HepG2 (cell line): Measurements from ENCODE around the gene ZFP36L2. TPM values are rescaled to one million over a fixed set of nuclear protein-coding genes. Genes with fewer than 3 reads are reported as not detected.
A peak's percentile ranks its signal among the peaks of the same experiment; 100 is the strongest.

ENCODE experiments used
- ARHGAP35 ChIP-seq: sonication (generic); formaldehyde crosslinking; IDR thresholded peaks from 2 replicates; pipeline ENCODE4 v1.9.0; 2022; ENCODE audit warnings: mild to moderate bottlenecking, inconsistent platforms, moderate library complexity, missing genetic modification reagents, borderline replicate concordance
- CREM ChIP-seq, 2 experiments: sonication (generic) in 1 of 2; formaldehyde crosslinking in 1 of 2; IDR thresholded peaks; 2 replicates each; pipeline versions ENCODE4 v1.4.0 to v1.6.1; 2016 to 2020; ENCODE audit warnings: antibody characterized with exemption in 1 of 2, mild to moderate bottlenecking in 1 of 2, missing genetic modification reagents in 1 of 2
- ETV5 ChIP-seq: IDR thresholded peaks from 2 replicates; pipeline ENCODE4 v1.6.1; 2018; ENCODE audit warnings: missing biosample characterization, missing genetic modification reagents, inconsistent platforms, borderline replicate concordance
- FOXA3 ChIP-seq: IDR thresholded peaks from 2 replicates; pipeline ENCODE4 v1.6.1; 2016; ENCODE audit warnings: missing genetic modification reagents, missing compliant biosample characterization
- HNF4A ChIP-seq: sonication (generic); formaldehyde crosslinking; IDR thresholded peaks from 2 replicates; pipeline ENCODE4 v1.4.0; 2020; ENCODE audit warnings: missing genetic modification reagents
- JARID2 ChIP-seq: sonication (generic); formaldehyde crosslinking; IDR thresholded peaks from 2 replicates; pipeline ENCODE4 v1.8.1; 2023; ENCODE audit warnings: missing genetic modification reagents, inconsistent platforms; ENCODE audit not compliant: insufficient replicate concordance
- MAFG ChIP-seq: sonication (generic); formaldehyde crosslinking; IDR thresholded peaks from 2 replicates; pipeline ENCODE4 v1.5.1; 2020; ENCODE audit warnings: mild to moderate bottlenecking, missing genetic modification reagents
- MIXL1 ChIP-seq: IDR thresholded peaks from 2 replicates; pipeline ENCODE4 v1.6.1; 2016
- MZF1 ChIP-seq: sonication (generic); formaldehyde crosslinking; IDR thresholded peaks from 2 replicates; pipeline ENCODE4 v1.8.1; 2023; ENCODE audit warnings: mild to moderate bottlenecking, missing genetic modification reagents, borderline replicate concordance
- PHF8 ChIP-seq: sonication (generic); formaldehyde crosslinking; IDR thresholded peaks from 2 replicates; pipeline ENCODE4 v1.5.0; 2020; ENCODE audit warnings: missing genetic modification reagents
- RELA ChIP-seq: sonication (generic); formaldehyde crosslinking; IDR thresholded peaks from 2 replicates; pipeline ENCODE4 v1.4.0; 2020; ENCODE audit warnings: missing genetic modification reagents
- SP1 ChIP-seq, 2 experiments: fragments of 450-650 bp in 1 of 2; sonication (generic) in 1 of 2; formaldehyde crosslinking in 1 of 2; IDR thresholded peaks; 2 replicates each; pipeline versions ENCODE4 v1.4.0 to v1.6.1; 2016 to 2020; ENCODE audit warnings: missing genetic modification reagents in 1 of 2
- TOPORS ChIP-seq: sonication (generic); formaldehyde crosslinking; IDR thresholded peaks from 2 replicates; pipeline ENCODE4 v1.8.0; 2023; ENCODE audit warnings: mild to moderate bottlenecking, missing genetic modification reagents
- ZBTB7A ChIP-seq: sonication (generic); formaldehyde crosslinking; IDR thresholded peaks from 2 replicates; pipeline ENCODE4 v1.8.0; 2022; ENCODE audit warnings: mild to moderate bottlenecking, missing genetic modification reagents
- ZNF766 ChIP-seq: sonication (generic); formaldehyde crosslinking; IDR thresholded peaks from 2 replicates; pipeline ENCODE4 v1.5.0; 2020; ENCODE audit warnings: missing genetic modification reagents, borderline replicate concordance
- polyA plus RNA-seq, 8 experiments: library from polyadenylated mRNA; depleted of rRNA in 3 of 8; stranded (reverse) in 7 of 8; unstranded in 1 of 8; fragments of >200 nt; fragmentation: Illumina TruSeq in 4 of 8; extraction: Trizol in 4 of 8; gene quantifications; 2 replicates each; pipeline versions ENCODE4 v1.2.1 to v1.2.3, GENCODE V29; 2011 to 2016; ENCODE audit warnings: low read depth in 4 of 8, missing spikeins in 1 of 8, mixed read lengths in 1 of 8; ENCODE audit not compliant: insufficient read depth in 1 of 8
- total RNA-seq, 5 experiments: library from RNA; depleted of rRNA; stranded (reverse); fragments of >200 nt; fragmentation: Illumina TruSeq; extraction: Trizol; gene quantifications; 2 replicates each; pipeline ENCODE4 v1.2.3, GENCODE V29; 2016; ENCODE audit warnings: low read depth in 1 of 5
- TF ChIP-seq, protein P1 (sequence below): IDR thresholded peaks from 2 replicates; pipeline ENCODE4 v1.6.1; 2016; ENCODE audit warnings: low read depth
- TF ChIP-seq, protein P2 (sequence below): sonication (generic); formaldehyde crosslinking; IDR thresholded peaks from 2 replicates; pipeline ENCODE4 v1.5.0; 2020; ENCODE audit warnings: missing genetic modification reagents
- TF ChIP-seq, protein P3 (sequence below): sonication (generic); formaldehyde crosslinking; IDR thresholded peaks from 2 replicates; pipeline ENCODE4 v1.4.0; 2020; ENCODE audit warnings: mild to moderate bottlenecking, missing genetic modification reagents
- TF ChIP-seq, protein P4 (sequence below): sonication (generic); formaldehyde crosslinking; IDR thresholded peaks from 2 replicates; pipeline ENCODE4 v1.8.1; 2023; ENCODE audit warnings: mild to moderate bottlenecking, missing genetic modification reagents
- TF ChIP-seq, protein P5 (sequence below): sonication (generic); formaldehyde crosslinking; conservative IDR thresholded peaks from 2 replicates; pipeline ENCODE4 v1.4.0; 2020; ENCODE audit warnings: missing genetic modification reagents
- TF ChIP-seq, protein P6 (sequence below): sonication (generic); formaldehyde crosslinking; IDR thresholded peaks from 2 replicates; pipeline ENCODE4 v1.8.0; 2022; ENCODE audit warnings: missing genetic modification reagents, mild to moderate bottlenecking, borderline replicate concordance

Gene ZFP36L2
- total and polyA plus RNA-seq, 2 of the 13 experiments (the other 11 are each of a cell fraction or from before 2014, with no cell fraction given): 11.2 to 21.8 TPM

DNA sequence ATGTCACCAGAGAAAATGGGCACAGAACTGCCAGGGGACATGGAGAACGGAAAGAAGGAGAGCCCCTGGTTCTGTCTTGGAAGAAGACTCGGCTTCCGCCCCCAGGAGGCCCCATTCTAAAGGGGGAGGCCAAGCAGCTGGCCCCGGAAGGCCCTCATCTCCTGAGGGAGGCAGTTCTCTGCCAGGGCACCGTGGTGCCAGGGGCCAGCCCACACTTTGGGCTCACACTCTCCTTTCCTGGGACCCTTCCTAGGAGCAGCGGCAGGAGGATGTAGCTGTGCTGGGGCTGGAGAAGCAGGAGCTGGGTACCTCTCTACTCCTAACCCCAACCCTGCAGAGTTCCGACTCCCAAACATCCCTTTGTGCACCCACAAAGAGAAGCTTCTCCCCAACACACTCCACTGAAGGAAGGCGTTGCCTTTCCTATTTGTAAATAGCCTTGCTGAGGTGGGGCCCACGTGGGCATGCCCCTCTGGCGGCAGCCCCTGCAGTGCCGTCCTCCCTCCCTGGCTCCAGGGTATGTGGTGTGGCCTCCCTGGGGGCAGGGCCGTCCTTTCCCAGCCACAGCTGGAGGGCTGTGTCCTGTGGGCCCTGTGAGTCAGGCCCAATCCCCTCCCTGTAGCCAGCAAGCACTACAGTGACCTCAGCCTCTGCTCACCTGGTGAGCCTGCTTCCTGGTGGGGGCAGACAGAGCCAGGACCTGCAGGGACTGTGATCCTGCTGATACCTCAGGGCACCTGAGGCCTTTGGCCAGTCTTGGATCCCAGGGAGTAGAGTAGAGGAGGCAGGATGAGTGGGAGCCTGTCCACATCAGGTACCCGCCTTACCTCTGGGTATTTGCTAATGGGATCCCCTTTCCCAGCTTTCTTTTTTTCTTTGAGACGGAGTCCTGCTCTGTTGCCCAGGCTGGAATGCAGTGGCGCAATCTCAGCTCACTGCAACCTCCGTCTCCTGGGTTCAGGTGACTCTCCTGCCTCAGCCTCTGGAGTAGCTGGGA lies 26.6 kb downstream of the ZFP36L2 start (continued):
- TF ChIP-seq, protein P1, sequence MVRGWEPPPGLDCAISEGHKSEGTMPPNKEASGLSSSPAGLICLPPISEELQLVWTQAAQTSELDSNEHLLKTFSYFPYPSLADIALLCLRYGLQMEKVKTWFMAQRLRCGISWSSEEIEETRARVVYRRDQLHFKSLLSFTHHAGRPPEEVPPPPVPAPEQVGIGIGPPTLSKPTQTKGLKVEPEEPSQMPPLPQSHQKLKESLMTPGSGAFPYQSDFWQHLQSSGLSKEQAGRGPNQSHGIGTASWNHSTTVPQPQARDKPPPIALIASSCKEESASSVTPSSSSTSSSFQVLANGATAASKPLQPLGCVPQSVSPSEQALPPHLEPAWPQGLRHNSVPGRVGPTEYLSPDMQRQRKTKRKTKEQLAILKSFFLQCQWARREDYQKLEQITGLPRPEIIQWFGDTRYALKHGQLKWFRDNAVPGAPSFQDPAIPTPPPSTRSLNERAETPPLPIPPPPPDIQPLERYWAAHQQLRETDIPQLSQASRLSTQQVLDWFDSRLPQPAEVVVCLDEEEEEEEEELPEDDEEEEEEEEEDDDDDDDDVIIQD (CRISPR knock-in tag): peak; percentile 70; the same call in 1 of the 2 replicates
- TF ChIP-seq MAFG (CRISPR knock-in tag): no peak
- TF ChIP-seq ETV5 (CRISPR knock-in tag): peak; percentile 84
- TF ChIP-seq, protein P2, sequence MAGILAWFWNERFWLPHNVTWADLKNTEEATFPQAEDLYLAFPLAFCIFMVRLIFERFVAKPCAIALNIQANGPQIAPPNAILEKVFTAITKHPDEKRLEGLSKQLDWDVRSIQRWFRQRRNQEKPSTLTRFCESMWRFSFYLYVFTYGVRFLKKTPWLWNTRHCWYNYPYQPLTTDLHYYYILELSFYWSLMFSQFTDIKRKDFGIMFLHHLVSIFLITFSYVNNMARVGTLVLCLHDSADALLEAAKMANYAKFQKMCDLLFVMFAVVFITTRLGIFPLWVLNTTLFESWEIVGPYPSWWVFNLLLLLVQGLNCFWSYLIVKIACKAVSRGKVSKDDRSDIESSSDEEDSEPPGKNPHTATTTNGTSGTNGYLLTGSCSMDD (CRISPR knock-in tag): no peak
- TF ChIP-seq CREM (IDR thresholded peaks at IDR 0.05): no peak
- no peak for TF ChIP-seq CREM (CRISPR knock-in tag; IDR thresholded peaks at IDR 0.05)
- TF ChIP-seq, protein P3, sequence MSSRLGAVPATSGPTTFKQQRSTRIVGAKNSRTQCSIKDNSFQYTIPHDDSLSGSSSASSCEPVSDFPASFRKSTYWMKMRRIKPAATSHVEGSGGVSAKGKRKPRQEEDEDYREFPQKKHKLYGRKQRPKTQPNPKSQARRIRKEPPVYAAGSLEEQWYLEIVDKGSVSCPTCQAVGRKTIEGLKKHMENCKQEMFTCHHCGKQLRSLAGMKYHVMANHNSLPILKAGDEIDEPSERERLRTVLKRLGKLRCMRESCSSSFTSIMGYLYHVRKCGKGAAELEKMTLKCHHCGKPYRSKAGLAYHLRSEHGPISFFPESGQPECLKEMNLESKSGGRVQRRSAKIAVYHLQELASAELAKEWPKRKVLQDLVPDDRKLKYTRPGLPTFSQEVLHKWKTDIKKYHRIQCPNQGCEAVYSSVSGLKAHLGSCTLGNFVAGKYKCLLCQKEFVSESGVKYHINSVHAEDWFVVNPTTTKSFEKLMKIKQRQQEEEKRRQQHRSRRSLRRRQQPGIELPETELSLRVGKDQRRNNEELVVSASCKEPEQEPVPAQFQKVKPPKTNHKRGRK (CRISPR knock-in tag): 0 out of 2 replicates have a peak, but pooled peaks have one; percentile 42
- 0 out of 2 replicates have a peak, but pooled peaks have one; percentile 23 for TF ChIP-seq ZNF766
- TF ChIP-seq JARID2 (CRISPR knock-in tag): peak; percentile 60
- peak; percentile 79; the same call in 1 of the 2 replicates for TF ChIP-seq TOPORS
- TF ChIP-seq, protein P4, sequence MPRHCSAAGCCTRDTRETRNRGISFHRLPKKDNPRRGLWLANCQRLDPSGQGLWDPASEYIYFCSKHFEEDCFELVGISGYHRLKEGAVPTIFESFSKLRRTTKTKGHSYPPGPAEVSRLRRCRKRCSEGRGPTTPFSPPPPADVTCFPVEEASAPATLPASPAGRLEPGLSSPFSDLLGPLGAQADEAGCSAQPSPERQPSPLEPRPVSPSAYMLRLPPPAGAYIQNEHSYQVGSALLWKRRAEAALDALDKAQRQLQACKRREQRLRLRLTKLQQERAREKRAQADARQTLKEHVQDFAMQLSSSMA (CRISPR knock-in tag): peak; percentile 70; the same call in 1 of the 2 replicates
- peak; percentile 90 for TF ChIP-seq RELA (CRISPR knock-in tag)
- TF ChIP-seq PHF8 (CRISPR knock-in tag): peak; percentile 75
- TF ChIP-seq HNF4A (CRISPR knock-in tag): peak; percentile 37; the same call in 1 of the 2 replicates
- TF ChIP-seq, protein P5, sequence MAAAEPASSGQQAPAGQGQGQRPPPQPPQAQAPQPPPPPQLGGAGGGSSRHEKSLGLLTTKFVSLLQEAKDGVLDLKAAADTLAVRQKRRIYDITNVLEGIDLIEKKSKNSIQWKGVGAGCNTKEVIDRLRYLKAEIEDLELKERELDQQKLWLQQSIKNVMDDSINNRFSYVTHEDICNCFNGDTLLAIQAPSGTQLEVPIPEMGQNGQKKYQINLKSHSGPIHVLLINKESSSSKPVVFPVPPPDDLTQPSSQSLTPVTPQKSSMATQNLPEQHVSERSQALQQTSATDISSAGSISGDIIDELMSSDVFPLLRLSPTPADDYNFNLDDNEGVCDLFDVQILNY: 0 out of 2 replicates have a peak, but pooled peaks have one; percentile 33
- TF ChIP-seq FOXA3 (CRISPR knock-in tag): peak; percentile 55
- peak; percentile 68 for TF ChIP-seq ZBTB7A (CRISPR knock-in tag)
- TF ChIP-seq MZF1 (CRISPR knock-in tag): peak; percentile 70; the same call in 1 of the 2 replicates
- peak; percentile 95; the same call in 1 of the 2 replicates for TF ChIP-seq ARHGAP35 (CRISPR knock-in tag)
- no peak for TF ChIP-seq SP1 (IDR thresholded peaks at IDR 0.05)
- peak; percentile 40; the same call in 1 of the 2 replicates for TF ChIP-seq SP1 (CRISPR knock-in tag; IDR thresholded peaks at IDR 0.05)
- TF ChIP-seq MIXL1 (CRISPR knock-in tag): no peak
- TF ChIP-seq, protein P6, sequence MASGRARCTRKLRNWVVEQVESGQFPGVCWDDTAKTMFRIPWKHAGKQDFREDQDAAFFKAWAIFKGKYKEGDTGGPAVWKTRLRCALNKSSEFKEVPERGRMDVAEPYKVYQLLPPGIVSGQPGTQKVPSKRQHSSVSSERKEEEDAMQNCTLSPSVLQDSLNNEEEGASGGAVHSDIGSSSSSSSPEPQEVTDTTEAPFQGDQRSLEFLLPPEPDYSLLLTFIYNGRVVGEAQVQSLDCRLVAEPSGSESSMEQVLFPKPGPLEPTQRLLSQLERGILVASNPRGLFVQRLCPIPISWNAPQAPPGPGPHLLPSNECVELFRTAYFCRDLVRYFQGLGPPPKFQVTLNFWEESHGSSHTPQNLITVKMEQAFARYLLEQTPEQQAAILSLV (CRISPR knock-in tag): 0 out of 2 replicates have a peak, but pooled peaks have one; percentile 63
